ENCODE results near the gene DNM1.

The DNM1 gene

GRCh38 chr9:128159522-128159783, 43.7 kb upstream of the DNM1 start:
- Histone ChIP-seq H3K27ac (ENCODE audit: low read depth, low read length, poor library complexity, severe bottlenecking) (peak overlapping the region; percentile 2), H3K9ac (ENCODE audit: low read length) (peak overlapping the region; percentile 66), H2AFZ (ENCODE audit: low read length) (peak overlapping the region; percentile 90), H3K4me1 (ENCODE audit: insufficient read depth, low read length, severe bottlenecking) (peaks cover 15% of the 10 kb centered on the region), H3K4me3 (ENCODE audit: low read depth, low read length, poor library complexity, severe bottlenecking) (peak overlapping the region; percentile 89), H3K9me3 (ENCODE audit: low read length) (no peaks in the 10 kb centered on the region), H3K36me3 (ENCODE audit: insufficient read depth, low read length) (peaks cover 22% of the 10 kb centered on the region), H3K9me2 (ENCODE audit: low read depth, low read length) (no peaks in the 10 kb centered on the region), H3K79me2 (ENCODE audit: insufficient read depth, low read length) (no peaks in the 10 kb centered on the region), H3K27me3 (ENCODE audit: insufficient read depth, low read length) (peaks cover 8% of the 10 kb centered on the region; the same call in 1 of the 2 replicates), H3F3A (ENCODE audit: insufficient read depth, low read length) (no peaks in the 10 kb centered on the region), H3K4me2 (ENCODE audit: low read length) (peak overlapping the region; percentile 80), H4K20me1 (ENCODE audit: insufficient read depth, low read length) (no peaks in the 10 kb centered on the region)
- no peak for TF ChIP-seq CTCF (IDR thresholded peaks at IDR 0.05; ENCODE audit: low read length)
- TF ChIP-seq EZH2 (IDR thresholded peaks at IDR 0.05; ENCODE audit: borderline replicate concordance, low read length): no peak

GRCh38 chr9:128159784-128160602, 43.2 kb upstream of the DNM1 start, which contains the start of gene BBLN:
BBLN (plus strand) TSS chr9:128160265; CDS start chr9:128160408, 143 bp downstream.
- H3K27ac ChIP-seq (ENCODE audit: low read depth, low read length, poor library complexity, severe bottlenecking): peak within 1 kb of the TSS; percentile 2
- no peaks in the 10 kb centered on the region for H3K9me2 ChIP-seq (ENCODE audit: low read depth, low read length)
- H3K9me3 ChIP-seq (ENCODE audit: low read length): no peaks in the 10 kb centered on the region
- peak within 1 kb of the TSS; percentile 80 for H3K4me2 ChIP-seq (ENCODE audit: low read length)
- H3K79me2 ChIP-seq (ENCODE audit: insufficient read depth, low read length): no peaks in the 10 kb centered on the region
- no peaks in the 10 kb centered on the region for H4K20me1 ChIP-seq (ENCODE audit: insufficient read depth, low read length)
- H3K9ac ChIP-seq (ENCODE audit: low read length): peak within 1 kb of the TSS; percentile 85
- no peak for TF ChIP-seq CTCF (IDR thresholded peaks at IDR 0.05; ENCODE audit: low read length)
- no peak for TF ChIP-seq EZH2 (IDR thresholded peaks at IDR 0.05; ENCODE audit: borderline replicate concordance, low read length)
- peaks cover 15% of the 10 kb centered on the region for H3K4me1 ChIP-seq (ENCODE audit: insufficient read depth, low read length, severe bottlenecking)
- H3K4me3 ChIP-seq (ENCODE audit: low read depth, low read length, poor library complexity, severe bottlenecking): peak within 1 kb of the TSS; percentile 89
- peaks cover 8% of the 10 kb centered on the region; the same call in 1 of the 2 replicates for H3K27me3 ChIP-seq (ENCODE audit: insufficient read depth, low read length)
- no peaks in the 10 kb centered on the region for H3F3A ChIP-seq (ENCODE audit: insufficient read depth, low read length)
- H3K36me3 ChIP-seq (ENCODE audit: insufficient read depth, low read length): peaks cover 25% of the 10 kb centered on the region
- peak within 1 kb of the TSS; percentile 90 for H2AFZ ChIP-seq (ENCODE audit: low read length)

GRCh38 chr9:128160603-128160987, 42.6 kb upstream of the DNM1 start:
- TF ChIP-seq EZH2 (IDR thresholded peaks at IDR 0.05; ENCODE audit: borderline replicate concordance, low read length): no peak
- no peak for TF ChIP-seq CTCF (IDR thresholded peaks at IDR 0.05; ENCODE audit: low read length)
- H3K27ac ChIP-seq (ENCODE audit: low read depth, low read length, poor library complexity, severe bottlenecking): no peak overlapping the region
- peaks cover 26% of the 10 kb centered on the region for H3K36me3 ChIP-seq (ENCODE audit: insufficient read depth, low read length)

More at GRCh38 chr9:128160603-128160987, 42.6 kb upstream of the DNM1 start:
- Histone ChIP-seq H2AFZ (ENCODE audit: low read length) (no peak overlapping the region), H3K79me2 (ENCODE audit: insufficient read depth, low read length) (no peaks in the 10 kb centered on the region), H3K4me1 (ENCODE audit: insufficient read depth, low read length, severe bottlenecking) (peaks cover 15% of the 10 kb centered on the region), H3K4me2 (ENCODE audit: low read length) (peak overlapping the region; percentile 78), H3K9ac (ENCODE audit: low read length) (peak overlapping the region; percentile 85), H4K20me1 (ENCODE audit: insufficient read depth, low read length) (no peaks in the 10 kb centered on the region), H3F3A (ENCODE audit: insufficient read depth, low read length) (no peaks in the 10 kb centered on the region), H3K9me2 (ENCODE audit: low read depth, low read length) (no peaks in the 10 kb centered on the region), H3K4me3 (ENCODE audit: low read depth, low read length, poor library complexity, severe bottlenecking) (peak overlapping the region; percentile 89), H3K27me3 (ENCODE audit: insufficient read depth, low read length) (peaks cover 6% of the 10 kb centered on the region; the same call in 1 of the 2 replicates), H3K9me3 (ENCODE audit: low read length) (no peaks in the 10 kb centered on the region)

All from OCI-LY1 (cell line).